Caco-2 (cell line): ENCODE data around the gene FAM3C. TPM values are rescaled to one million over a fixed set of nuclear protein-coding genes. Genes with fewer than 3 reads are reported as not detected.

ENCODE experiments used
- BruUV-seq: library from RNA; stranded (reverse); fragments of 400-500 nt; replicated peaks from 2 replicates; lab custom pipeline; 2021; lab: Mats Ljungman, UMichigan
- CTCF ChIA-PET: fragments of 300-600 bp; sonication (Branson Sonifier 250); formaldehyde crosslinking; loops from one replicate; lab custom pipeline; 2022; ENCODE audit warnings: antibody characterized with exemption; lab: Charles Lee
- POLR2A ChIA-PET: fragments of 300-600 bp; sonication (Branson Sonifier 250); formaldehyde crosslinking; loops from one replicate; lab custom pipeline; 2022; ENCODE audit warnings: antibody characterized with exemption; lab: Charles Lee
- DNase-seq, 2 experiments: peaks; one replicate each; pipeline versions ENCODE4 v3.0.0 to v3.0.0-alpha.2; 2020 to 2022
- H3K27me3 ChIP-seq: replicated peaks from 2 replicates; pipeline ENCODE4 v1.6.0; 2011; ENCODE audit warnings: low read length; ENCODE audit not compliant: control insufficient read depth, insufficient read depth
- H3K36me3 ChIP-seq: 2 replicates; pipeline ENCODE4 v1.5.1; 2011; ENCODE audit warnings: low read length; ENCODE audit not compliant: control insufficient read depth, insufficient read depth
- H3K4me1 ChIP-seq: fragments of 250-450 bp; sonication (Bioruptor Pico); 2 replicates; pipeline ENCODE4 v1.5.1; 2020; ENCODE audit warnings: mild to moderate bottlenecking
- H3K4me3 ChIP-seq: 2 replicates; pipeline ENCODE4 v1.5.1; 2011; ENCODE audit warnings: low read depth, mild to moderate bottlenecking, control low read depth, low read length
- H3K9me3 ChIP-seq: fragments of 250-450 bp; sonication (Bioruptor Pico); 2 replicates; pipeline ENCODE4 v1.5.1; 2020; ENCODE audit warnings: mild to moderate bottlenecking, moderate library complexity
- H3K27ac Mint-ChIP-seq: one replicate; pipeline ENCODE4 v1.8.0; 2022; ENCODE audit warnings: mixed read lengths; ENCODE audit not compliant: unreplicated experiment
- H3K27me3 Mint-ChIP-seq: one replicate; pipeline ENCODE4 v1.8.0; 2022; ENCODE audit warnings: mixed read lengths; ENCODE audit not compliant: insufficient read depth, unreplicated experiment
- H3K36me3 Mint-ChIP-seq: one replicate; pipeline ENCODE4 v1.8.0; 2022; ENCODE audit warnings: mild to moderate bottlenecking, mixed read lengths; ENCODE audit not compliant: insufficient read depth, unreplicated experiment
- H3K4me1 Mint-ChIP-seq: one replicate; pipeline ENCODE4 v1.8.0; 2022; ENCODE audit warnings: low read depth, mixed read lengths; ENCODE audit not compliant: unreplicated experiment
- H3K4me3 Mint-ChIP-seq: one replicate; pipeline ENCODE4 v1.8.0; 2022; ENCODE audit warnings: mild to moderate bottlenecking, moderate library complexity, mixed read lengths; ENCODE audit not compliant: unreplicated experiment
- H3K9me3 Mint-ChIP-seq: one replicate; pipeline ENCODE4 v1.8.0; 2022; ENCODE audit warnings: mixed read lengths; ENCODE audit not compliant: unreplicated experiment
- CTCF ChIP-seq, 2 experiments: fragments of 200-600 bp in 1 of 2; IDR thresholded peaks; 1 replicate in 1 of 2; 2 replicates in 1 of 2; pipeline versions ENCODE4 v1.5.1 to v1.8.0; 2011 to 2022; ENCODE audit warnings: antibody characterized with exemption in 1 of 2, control low read depth in 1 of 2, inconsistent platforms in 1 of 2, low read depth in 1 of 2, low read length in 1 of 2, mild to moderate bottlenecking in 1 of 2, moderate library complexity in 1 of 2; ENCODE audit not compliant: insufficient read depth in 1 of 2, severe bottlenecking in 1 of 2, unreplicated experiment in 1 of 2
- intact Hi-C: fragments of 100-400 bp; cut with micrococcal nuclease; formaldehyde crosslinking; loops from one replicate; pipeline ENCODE4 v1.10.0; 2022; ENCODE audit not compliant: unreplicated experiment
- total RNA-seq: library from RNA; stranded (reverse); gene quantifications from 2 replicates; pipeline ENCODE4 v1.2.3, GENCODE V29; 2022

FAM3C gene
- total RNA-seq, 1 experiment from 2014 or later = 40.5 TPM

- H3K9me3 ChIP-seq = no peaks in the 10 kb centered on the region
- intact Hi-C loops = loop anchor here (5.0 kb wide), 1 partner anchor 78 kb away; no protein-coding TSS in a partner anchor
- H3K27me3 ChIP-seq = no peaks in the 10 kb centered on the region
- no peak for TF ChIP-seq CTCF (IDR thresholded peaks at IDR 0.05; ENCODE audit: insufficient read depth in 1 of 2, low read depth in 1 of 2, low read length in 1 of 2, severe bottlenecking in 1 of 2, unreplicated experiment in 1 of 2)
- Mint-ChIP-seq H3K27me3 (no peaks in the 10 kb centered on the region), H3K36me3 (peaks cover 6% of the 10 kb centered on the region), H3K4me1 (no peaks in the 10 kb centered on the region), H3K9me3 (no peaks in the 10 kb centered on the region), H3K27ac (no peak overlapping the region), H3K4me3 (no peak overlapping the region)
- ChIA-PET CTCF (no interaction called here), POLR2A (interaction anchor here (1.4 kb wide), 1 partner anchor 26 kb away, joined by 3 read pairs; the partner anchor contains the start of gene FAM3C)
- no TSS peak for BruUV-seq
- no peak overlapping the region for H3K4me3 ChIP-seq
- DNase-seq = no peak
- H3K36me3 ChIP-seq = no peaks in the 10 kb centered on the region; the same call in 1 of the 2 replicates
- no peaks in the 10 kb centered on the region for H3K4me1 ChIP-seq
These were observed 26.6 kb downstream of the FAM3C start for GRCh38 chr7:121369462-121369861.

- no peaks in the 10 kb centered on the region for H3K9me3 ChIP-seq
- H3K36me3 ChIP-seq = no peaks in the 10 kb centered on the region; the same call in none of the 2 replicates
- ChIA-PET CTCF (interaction anchor here (1.2 to 1.5 kb wide), 4 partner anchors 29 to 627 kb away, joined by 3 to 18 read pairs (median 8); partner anchors contain the start of gene FAM3C), POLR2A (no interaction called here)
- no peaks in the 10 kb centered on the region for H3K27me3 Mint-ChIP-seq
- H3K4me1 Mint-ChIP-seq = no peaks in the 10 kb centered on the region
- H3K4me3 Mint-ChIP-seq = no peak overlapping the region
- intact Hi-C loops = loop anchor here (1.0 to 5.0 kb wide), 5 partner anchors 29 to 628 kb away; partner anchors contain the start of gene FAM3C
- peak; percentile 55 to 67 for TF ChIP-seq CTCF (IDR thresholded peaks at IDR 0.05; ENCODE audit: insufficient read depth in 1 of 2, low read depth in 1 of 2, low read length in 1 of 2, severe bottlenecking in 1 of 2, unreplicated experiment in 1 of 2)
- H3K4me3 ChIP-seq = no peak overlapping the region
- no peak overlapping the region for H3K27ac Mint-ChIP-seq
- no peaks in the 10 kb centered on the region for H3K9me3 Mint-ChIP-seq
- peak in 1 of 2 experiments; percentile 28 for DNase-seq
- H3K27me3 ChIP-seq = no peaks in the 10 kb centered on the region
- no TSS peak for BruUV-seq
- H3K4me1 ChIP-seq = no peaks in the 10 kb centered on the region
- peaks cover 6% of the 10 kb centered on the region for H3K36me3 Mint-ChIP-seq
These were observed 29.2 kb downstream of the FAM3C start for GRCh38 chr7:121366852-121367431.

GRCh38 chr7:121360564-121360963 is 35.5 kb downstream of the FAM3C start:
- Histone ChIP-seq H3K4me3 (no peak overlapping the region), H3K9me3 (no peaks in the 10 kb centered on the region), H3K4me1 (no peaks in the 10 kb centered on the region), H3K36me3 (no peaks in the 10 kb centered on the region; the same call in 1 of the 2 replicates), H3K27me3 (no peaks in the 10 kb centered on the region)
- H3K4me3 Mint-ChIP-seq = no peak overlapping the region
- no peak for DNase-seq
- H3K27ac Mint-ChIP-seq = no peak overlapping the region
- no peaks in the 10 kb centered on the region for H3K27me3 Mint-ChIP-seq
- ChIA-PET POLR2A (no interaction called here), CTCF (no interaction called here)
- peaks cover 6% of the 10 kb centered on the region for H3K4me1 Mint-ChIP-seq
- TF ChIP-seq CTCF (IDR thresholded peaks at IDR 0.05; ENCODE audit: insufficient read depth in 1 of 2, low read depth in 1 of 2, low read length in 1 of 2, severe bottlenecking in 1 of 2, unreplicated experiment in 1 of 2) = no peak
- peaks cover 36% of the 10 kb centered on the region for H3K36me3 Mint-ChIP-seq
- intact Hi-C loops = no loop called here
- no peaks in the 10 kb centered on the region for H3K9me3 Mint-ChIP-seq
- no TSS peak for BruUV-seq
